Anterior cingulate cortex (tissue), 58 donors: Measurements from ENCODE around the gene PRODH.
"Not testable (repeated sequence)": the region's sequence is repeated elsewhere in the genome, so short reads cannot be mapped to it uniquely, and the experiment has no call there.

Experiments
- DNase-seq, 58 donors: peaks; one replicate each; lab custom pipeline; 2025; lab: John Stamatoyannopoulos, UW

PRODH gene

GRCh38 chr22:18911535-18911934 is 24.6 kb downstream of the PRODH start:
- not testable (repeated sequence) for DNase-seq

GRCh38 chr22:18909556-18909955 is 26.5 kb downstream of the PRODH start:
- DNase-seq = no peak

GRCh38 chr22:18906896-18907295 is 29.2 kb downstream of the PRODH start:
- DNase-seq = no peak

- not testable (repeated sequence) for DNase-seq
Observed at GRCh38 chr22:18906410-18906745, 29.7 kb downstream of the PRODH start.

- no peak for DNase-seq
Observed at GRCh38 chr22:18905540-18906409, 30.3 kb downstream of the PRODH start, which contains the start of gene DGCR6. TSS of gene DGCR6 (plus strand) at chr22:18906320. CDS start at chr22:18906375, 55 bp downstream.

- not testable (repeated sequence) for DNase-seq
Observed at GRCh38 chr22:18896037-18896657, 39.9 kb downstream of the PRODH start.

- not testable (repeated sequence) for DNase-seq
Observed at GRCh38 chr22:18893775-18894174, 42.3 kb downstream of the PRODH start.

- not testable (repeated sequence) for DNase-seq
Observed at GRCh38 chr22:18890510-18891192, 45.4 kb downstream of the PRODH start.

- DNase-seq = no peak
Observed at GRCh38 chr22:18888115-18888514, 48.0 kb downstream of the PRODH start.

- DNase-seq = not testable (repeated sequence)
Observed at GRCh38 chr22:18884465-18884864, 51.6 kb downstream of the PRODH start.

- DNase-seq = not testable (repeated sequence)
Observed at GRCh38 chr22:18881260-18881659, 54.8 kb downstream of the PRODH start.
